ENCODE results near the gene EIF2S2. TPM values are rescaled to one million over a fixed set of nuclear protein-coding genes. Genes with fewer than 3 reads are reported as not detected.

The EIF2S2 gene
- total RNA-seq, 4 donors from 2014 or later, result 44.4 to 65.6 (median 56.8) TPM

GRCh38 chr20:34122274-34122980 is 10.4 kb upstream of the EIF2S2 start:
- Histone ChIP-seq H3K4me1 (no peaks in the 10 kb centered on the region), H3K36me3 (no peaks in the 10 kb centered on the region), H3K9me3 (no peaks in the 10 kb centered on the region), H3K27me3 (no peaks in the 10 kb centered on the region), H3K4me3 (no peak overlapping the region), H3K27ac (no peak overlapping the region)
- no peak for ATAC-seq
- TF ChIP-seq, protein P1, sequence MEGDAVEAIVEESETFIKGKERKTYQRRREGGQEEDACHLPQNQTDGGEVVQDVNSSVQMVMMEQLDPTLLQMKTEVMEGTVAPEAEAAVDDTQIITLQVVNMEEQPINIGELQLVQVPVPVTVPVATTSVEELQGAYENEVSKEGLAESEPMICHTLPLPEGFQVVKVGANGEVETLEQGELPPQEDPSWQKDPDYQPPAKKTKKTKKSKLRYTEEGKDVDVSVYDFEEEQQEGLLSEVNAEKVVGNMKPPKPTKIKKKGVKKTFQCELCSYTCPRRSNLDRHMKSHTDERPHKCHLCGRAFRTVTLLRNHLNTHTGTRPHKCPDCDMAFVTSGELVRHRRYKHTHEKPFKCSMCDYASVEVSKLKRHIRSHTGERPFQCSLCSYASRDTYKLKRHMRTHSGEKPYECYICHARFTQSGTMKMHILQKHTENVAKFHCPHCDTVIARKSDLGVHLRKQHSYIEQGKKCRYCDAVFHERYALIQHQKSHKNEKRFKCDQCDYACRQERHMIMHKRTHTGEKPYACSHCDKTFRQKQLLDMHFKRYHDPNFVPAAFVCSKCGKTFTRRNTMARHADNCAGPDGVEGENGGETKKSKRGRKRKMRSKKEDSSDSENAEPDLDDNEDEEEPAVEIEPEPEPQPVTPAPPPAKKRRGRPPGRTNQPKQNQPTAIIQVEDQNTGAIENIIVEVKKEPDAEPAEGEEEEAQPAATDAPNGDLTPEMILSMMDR (IDR thresholded peaks at IDR 0.05), result no peak
- 84 to 92% methylated on average over 10 to 14 of the region's 43 CpGs for WGBS, 2 donors (ENCODE audit: low coverage in 1 of 2)

- no peak for TF ChIP-seq POLR2AphosphoS5 (IDR thresholded peaks at IDR 0.05)
- TF ChIP-seq POLR2A (IDR thresholded peaks at IDR 0.05), result no peak
- TF ChIP-seq, protein P1 (IDR thresholded peaks at IDR 0.05), result no peak
- no peak for TF ChIP-seq EP300 (IDR thresholded peaks at IDR 0.05)
- 88 to 94% methylated on average over 2 of the region's 2 CpGs for WGBS, 2 donors (ENCODE audit: low coverage in 1 of 2)
These were observed 8.2 kb upstream of the EIF2S2 start for GRCh38 chr20:34120213-34120612.

DNA sequence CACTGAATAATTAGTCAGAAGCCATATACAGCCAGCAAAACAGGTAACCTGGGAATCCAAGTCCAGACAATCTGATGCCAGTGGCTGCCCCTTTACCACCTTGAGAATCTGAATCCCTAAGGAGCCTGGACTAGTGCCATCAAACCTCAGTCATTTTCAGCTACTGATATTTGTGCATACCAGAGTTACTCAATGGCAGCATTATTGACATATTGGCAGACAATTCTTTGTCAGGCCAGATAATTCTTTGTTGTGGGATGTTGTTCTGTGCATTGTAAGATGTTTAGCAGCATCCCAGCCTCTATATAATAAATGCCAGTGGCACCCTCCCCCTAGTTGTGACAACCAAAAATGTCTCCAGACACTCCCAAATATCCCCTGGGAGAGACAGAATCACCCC is 3.2 kb upstream of the EIF2S2 start:
- no peak for TF ChIP-seq EP300 (IDR thresholded peaks at IDR 0.05)
- TF ChIP-seq POLR2A (IDR thresholded peaks at IDR 0.05), result no peak
- TF ChIP-seq POLR2AphosphoS5 (IDR thresholded peaks at IDR 0.05), result no peak
- TF ChIP-seq, protein P1 (IDR thresholded peaks at IDR 0.05), result no peak
- Histone ChIP-seq H3K9me3 (no peaks in the 10 kb centered on the region), H3K4me1 (peaks cover 3 to 19% (median 4%) of the 10 kb centered on the region in 3 donors), H3K27me3 (no peaks in the 10 kb centered on the region), H3K27ac (no peak overlapping the region), H3K4me3 (no peak overlapping the region), H3K36me3 (no peaks in the 10 kb centered on the region)
- ATAC-seq, result no peak

More at GRCh38 chr20:34120213-34120612, 8.2 kb upstream of the EIF2S2 start:
- no peaks in the 10 kb centered on the region for H3K27me3 ChIP-seq
- H3K36me3 ChIP-seq, result no peaks in the 10 kb centered on the region
- H3K27ac ChIP-seq, result no peak overlapping the region
- H3K9me3 ChIP-seq, result no peaks in the 10 kb centered on the region
- no peak for ATAC-seq
- no peak overlapping the region for H3K4me3 ChIP-seq
- no peaks in the 10 kb centered on the region for H3K4me1 ChIP-seq

- 80 to 85% methylated on average over 4 of the region's 4 CpGs for WGBS, 2 donors (ENCODE audit: low coverage in 1 of 2)
- no peak for ATAC-seq
These were observed 2.8 kb upstream of the EIF2S2 start for GRCh38 chr20:34114809-34115208.

More at GRCh38 chr20:34114809-34115208, 2.8 kb upstream of the EIF2S2 start:
- no peaks in the 10 kb centered on the region for H3K27me3 ChIP-seq
- H3K27ac ChIP-seq, result no peak overlapping the region
- no peaks in the 10 kb centered on the region for H3K9me3 ChIP-seq
- no peak overlapping the region for H3K4me3 ChIP-seq
- no peak for TF ChIP-seq POLR2A (IDR thresholded peaks at IDR 0.05)
- no peak for TF ChIP-seq POLR2AphosphoS5 (IDR thresholded peaks at IDR 0.05)
- TF ChIP-seq EP300 (IDR thresholded peaks at IDR 0.05), result no peak
- TF ChIP-seq, protein P1 (IDR thresholded peaks at IDR 0.05), result no peak
- peaks cover 0 to 1% of the 10 kb centered on the region in 2 donors for H3K36me3 ChIP-seq
- H3K4me1 ChIP-seq, result peaks cover 3 to 23% (median 8%) of the 10 kb centered on the region in 3 donors

Measured in gastroesophageal sphincter (tissue), 4 donors.